ENCODE results near the gene CA5A. TPM values are rescaled to one million over a fixed set of nuclear protein-coding genes. Genes with fewer than 3 reads are reported as not detected.

Gene CA5A
- total RNA-seq, 4 donors from 2014 or later, result not detected

- H3K4me3 ChIP-seq, result no peak overlapping the region
- no peaks in the 10 kb centered on the region for H3K36me3 ChIP-seq
- H3K27ac ChIP-seq, result no peak overlapping the region
- H3K27me3 ChIP-seq, result no peaks in the 10 kb centered on the region
- DNase-seq, result no peak
- H3K4me1 ChIP-seq, result peaks cover 5 to 8% of the 10 kb centered on the region in 2 donors
- TF ChIP-seq POLR2A (IDR thresholded peaks at IDR 0.05), result no peak
- TF ChIP-seq CTCF (IDR thresholded peaks at IDR 0.05), result no peak
- H3K9me3 ChIP-seq, result no peaks in the 10 kb centered on the region
- intact Hi-C loops (cut with DNase I; ENCODE audit: low total_unique reads), result no loop called here
Observed at GRCh38 chr16:87961623-87962022, 25.3 kb upstream of the CA5A start.

GRCh38 chr16:87960852-87961251 is 24.5 kb upstream of the CA5A start:
- intact Hi-C loops (cut with DNase I; ENCODE audit: low total_unique reads), result no loop called here
- DNase-seq, result no peak
- Histone ChIP-seq H3K27me3 (no peaks in the 10 kb centered on the region), H3K36me3 (no peaks in the 10 kb centered on the region), H3K4me3 (no peak overlapping the region), H3K9me3 (no peaks in the 10 kb centered on the region), H3K4me1 (peaks cover 0 to 2% of the 10 kb centered on the region in 2 donors), H3K27ac (no peak overlapping the region)
- TF ChIP-seq POLR2A (IDR thresholded peaks at IDR 0.05), result no peak
- TF ChIP-seq CTCF (IDR thresholded peaks at IDR 0.05), result no peak

GRCh38 chr16:87960296-87960695 is 24.0 kb upstream of the CA5A start:
- no peak overlapping the region for H3K27ac ChIP-seq
- no peaks in the 10 kb centered on the region for H3K27me3 ChIP-seq
- TF ChIP-seq POLR2A (IDR thresholded peaks at IDR 0.05) (no peak), CTCF (IDR thresholded peaks at IDR 0.05) (no peak)
- intact Hi-C loops (cut with DNase I; ENCODE audit: low total_unique reads), result no loop called here
- no peaks in the 10 kb centered on the region for H3K36me3 ChIP-seq
- no peak for DNase-seq
- H3K4me3 ChIP-seq, result no peak overlapping the region
- H3K4me1 ChIP-seq, result no peaks in the 10 kb centered on the region
- H3K9me3 ChIP-seq, result no peaks in the 10 kb centered on the region

GRCh38 chr16:87959391-87959990 is 23.2 kb upstream of the CA5A start:
- DNase-seq, result no peak
- no peaks in the 10 kb centered on the region for H3K27me3 ChIP-seq
- intact Hi-C loops (cut with DNase I; ENCODE audit: low total_unique reads), result no loop called here

GRCh38 chr16:87958632-87959031 is 22.3 kb upstream of the CA5A start:
- DNase-seq, result no peak
- Histone ChIP-seq H3K36me3 (no peaks in the 10 kb centered on the region), H3K27ac (no peak overlapping the region), H3K4me3 (no peak overlapping the region), H3K9me3 (no peaks in the 10 kb centered on the region), H3K27me3 (no peaks in the 10 kb centered on the region), H3K4me1 (peaks cover 0 to 2% of the 10 kb centered on the region in 2 donors)
- TF ChIP-seq POLR2A (IDR thresholded peaks at IDR 0.05) (no peak), CTCF (IDR thresholded peaks at IDR 0.05) (no peak)
- intact Hi-C loops (cut with DNase I; ENCODE audit: low total_unique reads), result no loop called here

More at GRCh38 chr16:87959391-87959990, 23.2 kb upstream of the CA5A start:
- no peak overlapping the region for H3K27ac ChIP-seq
- no peaks in the 10 kb centered on the region for H3K9me3 ChIP-seq
- no peaks in the 10 kb centered on the region for H3K4me1 ChIP-seq
- TF ChIP-seq POLR2A (IDR thresholded peaks at IDR 0.05) (no peak), CTCF (IDR thresholded peaks at IDR 0.05) (no peak)
- no peak overlapping the region for H3K4me3 ChIP-seq
- H3K36me3 ChIP-seq, result no peaks in the 10 kb centered on the region

Data from uterus (tissue), 4 donors.